ENCODE data around the gene INO80B.

- TF ChIP-seq CTCF (IDR thresholded peaks at IDR 0.05) (no peak), REST (IDR thresholded peaks at IDR 0.05; ENCODE audit: insufficient read depth in 1 of 2, low read depth in 2 of 2, low read length in 1 of 2) (no peak), POLR2AphosphoS5 (IDR thresholded peaks at IDR 0.05; ENCODE audit: low read depth, low read length) (no peak), TCF7L2 (IDR thresholded peaks at IDR 0.05; ENCODE audit: low read depth, low read length) (no peak), SIN3A (IDR thresholded peaks at IDR 0.05; ENCODE audit: borderline replicate concordance, insufficient read depth, low read depth, low read length) (no peak)
Observed at GRCh38 chr2:74439373-74439772, 15.5 kb upstream of the INO80B start.
